ENCODE measurements around the gene TRA2A. TPM values are rescaled to one million over a fixed set of nuclear protein-coding genes. Genes with fewer than 3 reads are reported as not detected.
"Not testable (repeated sequence)": the region's sequence is repeated elsewhere in the genome, so short reads cannot be mapped to it uniquely, and the experiment has no call there.

Gene TRA2A
- polyA plus RNA-seq (2013, experiment 1 of 2; ENCODE audit: insufficient read length), result 75.2 TPM
- polyA plus RNA-seq (2013, experiment 2 of 2; ENCODE audit: insufficient read length), result 76.7 TPM

GRCh38 chr7:23531794-23532489 lies at the start of gene TRA2A:
TSS of gene TRA2A (minus strand) at chr7:23531981. CDS start at chr7:23531824, 157 bp downstream.
- peak; percentile 95 for DNase-seq

DNA sequence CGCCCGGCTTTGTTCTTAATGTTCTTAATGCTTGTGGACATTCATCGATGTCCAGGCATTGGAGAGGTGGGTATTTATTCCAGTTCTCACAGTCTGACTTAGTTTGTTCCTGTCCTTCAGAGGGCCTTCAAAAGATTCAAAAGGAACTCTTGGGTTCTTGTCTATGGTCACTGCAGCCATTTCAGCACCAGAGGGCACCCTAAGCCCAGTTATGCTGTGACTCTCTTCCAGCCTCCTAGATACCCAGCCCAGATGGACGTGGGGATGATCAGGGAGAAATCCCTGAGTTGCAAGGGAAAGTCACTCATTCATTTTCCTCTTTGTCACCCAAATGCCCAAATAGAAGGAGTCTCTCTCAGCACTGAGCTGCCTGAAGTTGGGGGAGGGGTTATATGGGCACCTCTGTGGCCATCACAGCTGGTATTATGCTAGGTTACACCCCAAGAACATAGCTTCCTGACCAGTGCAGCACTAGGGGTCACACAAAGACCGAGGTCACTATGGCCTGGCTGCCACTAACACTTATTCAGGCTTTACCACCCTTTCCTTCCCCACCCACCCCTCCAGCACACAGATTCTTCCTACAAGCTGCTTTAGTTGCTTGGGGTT lies 38.9 kb upstream of the TRA2A start:
- peak; percentile 71 for DNase-seq

DNA sequence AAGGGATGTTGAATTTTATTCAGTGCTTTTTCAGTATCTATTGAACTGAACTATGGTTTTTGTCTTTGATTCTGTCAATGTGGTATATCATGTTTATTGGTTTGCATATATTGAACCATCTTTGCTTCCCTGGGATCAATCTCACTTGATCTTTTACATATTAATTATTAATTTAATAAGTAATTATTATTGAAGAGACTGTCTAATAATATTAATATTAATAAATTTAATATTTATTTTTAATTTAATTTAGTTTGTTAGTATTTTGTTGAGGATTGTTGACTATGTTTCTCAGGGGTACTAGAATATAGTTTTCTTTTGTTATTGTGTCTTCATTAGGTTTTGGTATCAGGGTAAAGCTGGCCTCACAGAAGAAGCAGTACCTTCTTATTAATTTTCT lies 26.5 kb upstream of the TRA2A start:
- no peak for DNase-seq

DNA sequence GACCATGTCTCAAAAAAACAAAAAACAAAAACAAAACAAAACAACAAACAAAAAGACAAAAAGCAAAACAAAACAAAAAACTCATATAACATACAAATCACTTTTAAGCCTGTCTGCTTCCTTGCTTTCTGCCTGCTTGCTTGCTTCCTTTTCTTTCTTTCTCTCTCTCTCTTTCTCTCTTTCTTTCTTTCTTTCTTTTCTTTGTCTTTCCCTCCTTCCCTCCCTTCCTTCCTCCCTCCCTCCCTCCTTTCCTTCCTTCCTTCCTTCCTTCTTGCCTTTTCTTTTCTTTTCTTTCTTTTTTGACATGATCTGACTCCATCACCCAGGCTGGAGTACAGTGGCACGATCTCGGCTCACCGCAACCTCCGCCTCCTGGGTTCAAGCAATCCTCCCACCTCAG lies 15.9 kb upstream of the TRA2A start:
- no peak for DNase-seq

DNA sequence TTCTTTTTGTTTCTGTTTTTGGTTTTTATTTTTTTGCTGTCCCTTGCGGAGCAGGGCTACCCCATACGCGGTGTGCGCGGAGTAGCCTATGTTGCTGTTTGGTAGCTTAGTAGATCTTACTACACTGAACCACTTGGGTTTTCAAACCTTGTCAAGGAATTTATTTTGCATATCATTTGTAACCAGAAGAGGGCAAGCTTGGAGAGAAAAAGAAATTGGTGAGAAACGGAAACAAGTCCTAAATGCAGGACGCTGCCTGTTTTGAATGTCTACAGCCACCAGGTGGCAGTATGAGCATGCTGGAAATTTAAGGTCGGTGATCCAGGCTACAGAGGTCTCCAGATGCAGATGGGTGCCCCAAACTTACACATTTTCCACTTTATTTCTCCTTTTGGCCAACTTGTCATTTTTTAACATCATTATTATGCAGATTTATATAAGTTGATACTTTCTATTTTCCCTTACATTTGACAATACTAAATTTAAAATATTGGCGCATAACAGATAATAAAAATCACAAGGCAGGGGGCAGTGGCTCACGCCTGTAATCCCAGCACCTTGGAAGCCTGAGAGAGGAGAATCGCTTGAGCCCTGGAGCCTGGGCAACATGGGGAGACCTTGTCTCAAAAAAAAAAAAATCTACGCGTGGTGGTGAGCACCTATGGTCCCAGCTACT lies 15.3 kb upstream of the TRA2A start:
- peak; percentile 87 for DNase-seq

GRCh38 chr7:23545493-23545892 lies 13.7 kb upstream of the TRA2A start:
- DNase-seq, result no peak

DNA sequence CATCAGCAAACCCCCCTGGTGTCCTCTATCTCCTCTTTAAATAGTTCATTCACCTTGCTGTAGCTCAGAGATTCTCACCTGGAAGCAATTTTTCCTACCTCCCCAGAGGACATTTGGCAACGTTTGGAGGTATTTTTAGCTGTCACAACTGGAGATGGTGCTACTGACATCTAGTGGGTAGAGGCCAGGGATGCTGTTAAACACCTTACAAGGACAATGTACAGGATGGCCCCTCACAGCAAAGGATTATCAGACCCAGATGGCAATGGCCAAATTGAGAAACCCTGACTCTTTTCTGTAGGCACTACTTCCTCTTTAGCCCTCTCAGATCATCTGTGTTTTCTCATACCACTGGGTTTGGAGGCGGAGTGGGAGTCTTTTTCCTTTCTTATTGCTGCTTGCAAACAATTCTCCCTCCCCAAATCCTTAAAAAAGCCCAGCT lies 13.2 kb upstream of the TRA2A start:
- DNase-seq, result no peak

DNA sequence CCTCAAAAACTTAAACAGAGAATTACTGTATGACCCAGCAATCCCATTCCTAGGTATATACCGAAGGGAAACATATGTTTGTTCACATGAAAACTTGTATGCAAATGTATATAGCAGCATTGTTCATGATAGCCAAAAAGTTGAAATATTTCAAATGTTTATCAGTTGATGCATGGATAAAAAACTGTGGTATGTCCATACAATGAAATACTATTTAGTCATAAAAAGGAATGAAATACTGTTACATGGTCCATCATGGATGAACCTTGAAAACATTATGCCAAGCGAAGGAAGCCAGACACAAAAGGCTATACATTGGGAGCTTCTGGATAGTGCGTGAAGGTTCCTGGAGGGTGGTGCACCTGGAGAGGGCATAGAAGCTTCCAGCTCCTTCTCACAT lies 11.0 kb upstream of the TRA2A start:
- no peak for DNase-seq

DNA sequence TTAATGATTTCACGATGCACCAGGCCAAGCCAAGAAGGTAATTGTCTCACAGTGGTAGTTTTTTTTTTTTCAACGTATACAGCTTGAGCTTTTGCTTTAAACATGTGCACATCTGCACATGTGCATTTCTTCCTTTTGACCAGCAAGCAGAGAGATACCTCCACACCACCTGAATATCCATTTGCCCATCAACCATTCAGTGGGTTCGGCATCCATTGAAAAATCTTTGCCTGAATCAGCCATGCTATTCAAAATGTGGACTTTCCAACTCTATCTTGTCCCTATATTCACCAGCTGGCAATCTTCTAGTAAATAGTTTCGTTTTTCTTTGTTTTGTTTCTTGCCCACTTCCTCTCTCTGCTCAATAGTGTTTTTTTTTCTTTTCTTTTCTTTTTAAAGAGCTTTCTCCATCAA lies 7.7 kb upstream of the TRA2A start:
- no peak for DNase-seq

DNA sequence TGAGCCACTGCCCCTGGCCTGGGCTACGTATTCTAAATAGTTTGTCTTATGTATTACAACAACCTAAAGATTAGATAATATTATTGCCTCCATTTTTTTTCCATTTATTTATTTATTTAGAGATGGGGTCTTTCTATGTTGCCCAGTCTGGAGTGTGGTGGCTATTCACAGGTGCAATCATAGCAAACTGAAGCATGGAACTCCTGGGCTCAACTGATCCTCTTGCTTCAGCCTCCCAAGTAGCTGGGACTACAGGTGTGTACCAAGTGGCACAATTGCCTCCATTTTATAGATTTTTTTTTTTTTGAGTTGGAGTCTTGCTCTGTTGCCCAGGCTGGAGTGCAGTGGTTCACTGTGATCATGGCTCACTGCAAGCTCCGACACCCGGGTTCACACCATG lies 6.5 kb upstream of the TRA2A start:
- DNase-seq, result no peak

- DNase-seq, result no peak
Observed at GRCh38 chr7:23533238-23533604, 1.4 kb upstream of the TRA2A start.

DNA sequence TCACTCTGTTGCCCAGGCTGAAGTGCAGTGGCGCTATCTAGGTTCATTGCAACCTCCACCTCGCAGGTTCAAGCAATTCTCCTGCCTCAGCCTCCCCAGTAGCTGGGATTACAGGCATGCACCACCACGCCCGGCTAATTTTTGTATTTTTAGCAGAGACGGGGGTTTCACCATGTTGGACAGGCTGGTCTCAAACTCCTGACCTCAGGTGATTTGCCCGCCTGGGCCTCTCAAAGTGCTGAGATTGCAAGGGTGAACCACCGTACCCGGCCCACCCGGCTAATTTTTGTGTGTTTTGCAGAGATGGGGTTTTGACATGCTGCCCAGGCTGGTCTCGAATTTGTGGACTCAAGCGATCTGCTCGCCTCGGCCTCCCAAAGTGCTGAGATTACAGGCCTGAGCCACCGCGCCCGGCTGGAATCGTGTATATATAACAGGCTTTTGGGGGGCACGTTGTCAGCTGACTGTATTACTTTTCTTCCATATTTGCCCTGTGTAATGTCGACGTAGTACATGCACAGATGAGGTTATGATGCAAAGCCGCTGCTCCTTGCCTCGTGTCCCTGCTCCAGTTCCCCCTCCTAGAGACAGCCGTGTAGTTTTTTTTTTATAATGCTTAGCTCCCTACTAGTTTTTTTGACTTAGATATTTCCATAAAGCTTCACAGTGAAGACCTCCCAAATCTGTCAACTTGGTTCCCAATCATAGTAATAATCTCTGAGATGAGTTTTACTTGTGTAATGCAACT lies 883 bp upstream of the TRA2A start:
- no peak for DNase-seq

- DNase-seq, result peak; percentile 61
Observed at GRCh38 chr7:23531050-23531793, 559 bp downstream of the TRA2A start.

- DNase-seq, result peak; percentile 8
Observed at GRCh38 chr7:23530405-23530804, 1.4 kb downstream of the TRA2A start.

- no peak for DNase-seq
Observed at GRCh38 chr7:23529262-23529859, 2.4 kb downstream of the TRA2A start.

- DNase-seq, result not testable (repeated sequence)
Observed at GRCh38 chr7:23525611-23526010, 6.2 kb downstream of the TRA2A start.

DNA sequence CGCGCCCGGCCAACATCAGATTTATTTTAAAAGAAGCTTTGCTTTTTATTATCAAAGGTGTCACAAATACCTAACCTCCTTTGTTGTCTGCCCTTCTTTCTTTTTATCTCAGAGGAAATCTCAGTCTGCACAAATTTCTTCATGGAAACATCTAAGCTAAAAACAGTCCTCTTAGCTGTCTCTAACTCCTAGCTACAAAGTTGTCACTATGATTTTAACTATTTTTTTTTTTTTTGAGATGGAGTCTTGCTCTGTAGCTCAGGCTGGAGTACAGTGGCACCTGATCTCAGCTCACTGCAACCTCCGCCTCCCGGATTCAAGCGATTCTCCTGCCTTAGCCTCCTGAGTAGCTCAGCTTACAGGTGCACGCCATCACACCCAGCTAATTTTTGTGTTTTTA lies 7.3 kb downstream of the TRA2A start:
- DNase-seq, result no peak

- DNase-seq, result no peak
Observed at GRCh38 chr7:23523486-23524075, 8.2 kb downstream of the TRA2A start.

DNA sequence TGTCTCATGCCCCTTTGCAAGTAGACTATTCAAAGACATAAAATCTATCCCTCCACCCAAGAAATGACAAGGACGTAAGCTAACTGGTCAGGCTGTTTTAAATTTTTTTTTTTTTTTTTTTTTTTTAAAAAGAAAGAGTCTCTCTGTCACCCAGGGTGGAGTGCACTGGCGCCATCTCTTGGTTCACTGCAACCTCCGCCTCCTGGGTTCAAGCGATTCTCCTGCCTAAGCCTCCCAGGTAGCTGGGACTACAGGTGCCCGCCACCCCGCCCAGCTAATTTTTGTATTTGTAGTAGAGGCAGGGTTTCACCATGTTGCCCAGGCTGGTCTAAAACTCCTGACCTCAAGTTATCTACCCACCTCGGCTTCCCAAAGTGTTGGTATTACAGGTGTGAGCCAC lies 11.2 kb downstream of the TRA2A start:
- DNase-seq, result no peak

GRCh38 chr7:23514755-23515154 lies 17.0 kb downstream of the TRA2A start:
- DNase-seq, result no peak

DNA sequence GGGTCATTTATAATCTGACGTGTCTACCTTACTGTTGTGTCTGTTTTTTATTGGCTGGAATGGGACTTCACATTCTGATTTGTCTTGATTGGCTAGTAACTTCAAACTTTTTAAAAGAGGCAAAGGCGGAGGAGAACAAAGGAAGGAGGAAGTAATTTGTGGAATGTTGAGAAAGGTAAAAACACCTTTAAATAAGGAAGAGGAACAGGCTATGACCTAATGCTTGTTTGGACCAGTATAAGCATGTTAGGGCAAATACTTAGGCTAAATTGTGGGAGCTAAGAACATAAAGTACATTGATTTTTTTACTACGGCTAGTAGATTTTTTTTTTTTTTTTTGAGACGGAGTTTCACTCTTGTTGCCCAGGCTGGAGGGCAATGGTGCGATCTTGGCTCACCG lies 18.0 kb downstream of the TRA2A start:
- not testable (repeated sequence) for DNase-seq
